ENCODE data around the gene MCUR1. TPM values are rescaled to one million over a fixed set of nuclear protein-coding genes. Genes with fewer than 3 reads are reported as not detected.

Gene MCUR1
- polyA plus RNA-seq, 2 of the 4 experiments (the other 2 are of a cell fraction): 11.6 to 15.6 TPM

DNA sequence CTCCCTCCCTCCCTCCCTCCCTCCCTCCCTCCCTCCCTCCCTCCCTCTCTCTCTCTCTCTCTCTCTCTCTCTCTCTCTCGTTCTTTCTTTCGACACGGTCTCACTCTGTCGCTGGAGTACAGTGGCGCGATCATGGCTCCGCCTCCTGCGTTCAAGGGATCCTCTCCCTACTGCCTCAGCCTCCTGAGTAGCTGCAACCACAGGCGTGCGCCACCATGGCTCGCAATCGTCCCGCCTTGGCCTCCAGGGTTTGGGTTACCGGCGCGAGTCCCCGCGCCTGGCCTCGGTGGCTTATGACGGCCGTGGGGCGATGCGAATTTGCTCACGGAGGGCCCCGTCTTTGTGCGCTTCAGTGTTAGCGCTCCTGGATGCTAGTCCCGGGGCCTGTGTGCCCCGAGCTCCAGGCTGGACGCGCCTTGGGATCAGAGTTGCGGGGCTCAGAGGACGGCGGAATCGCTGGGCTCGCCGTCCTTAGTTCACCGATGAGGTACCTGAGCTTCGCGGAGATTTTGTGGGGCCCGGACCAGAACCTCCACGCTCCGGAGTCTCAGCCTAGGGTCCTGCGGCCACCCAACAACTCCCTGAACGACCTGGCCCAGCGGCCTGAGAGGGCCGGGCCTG, 45.2 kb downstream of the MCUR1 start:
- DNase-seq (ENCODE audit: low read depth in 1 of 2, low spot score in 1 of 2): no peak
- Histone ChIP-seq H3K9me3 (peaks cover 1% of the 10 kb centered on the region; the same call in 1 of the 3 replicates), H3K4me3 (no peak overlapping the region), H3K27ac (no peak overlapping the region), H3K4me1 (no peaks in the 10 kb centered on the region), H3K4me2 (no peak overlapping the region)
- ChIA-PET POLR2A (no interaction called here), CTCF (no interaction called here)
- TF ChIP-seq KDM5A (IDR thresholded peaks at IDR 0.05) (no peak), FOXS1 (CRISPR knock-in tag; IDR thresholded peaks at IDR 0.05) (no peak), RCOR1 (IDR thresholded peaks at IDR 0.05; ENCODE audit: low read depth, low read length) (no peak), TP53 (CRISPR knock-in tag; IDR thresholded peaks at IDR 0.05) (no peak), HEYL (CRISPR knock-in tag; IDR thresholded peaks at IDR 0.05) (no peak)
- TF ChIP-seq, protein P1, sequence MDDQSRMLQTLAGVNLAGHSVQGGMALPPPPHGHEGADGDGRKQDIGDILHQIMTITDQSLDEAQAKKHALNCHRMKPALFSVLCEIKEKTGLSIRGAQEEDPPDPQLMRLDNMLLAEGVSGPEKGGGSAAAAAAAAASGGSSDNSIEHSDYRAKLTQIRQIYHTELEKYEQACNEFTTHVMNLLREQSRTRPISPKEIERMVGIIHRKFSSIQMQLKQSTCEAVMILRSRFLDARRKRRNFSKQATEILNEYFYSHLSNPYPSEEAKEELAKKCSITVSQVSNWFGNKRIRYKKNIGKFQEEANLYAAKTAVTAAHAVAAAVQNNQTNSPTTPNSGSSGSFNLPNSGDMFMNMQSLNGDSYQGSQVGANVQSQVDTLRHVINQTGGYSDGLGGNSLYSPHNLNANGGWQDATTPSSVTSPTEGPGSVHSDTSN (IDR thresholded peaks at IDR 0.05): no peak
- no peak for ATAC-seq
- WGBS (ENCODE audit: missing lambda C conversion rate): 94% methylated on average over 28 of the region's 47 CpGs
- no peak for FAIRE-seq

DNA sequence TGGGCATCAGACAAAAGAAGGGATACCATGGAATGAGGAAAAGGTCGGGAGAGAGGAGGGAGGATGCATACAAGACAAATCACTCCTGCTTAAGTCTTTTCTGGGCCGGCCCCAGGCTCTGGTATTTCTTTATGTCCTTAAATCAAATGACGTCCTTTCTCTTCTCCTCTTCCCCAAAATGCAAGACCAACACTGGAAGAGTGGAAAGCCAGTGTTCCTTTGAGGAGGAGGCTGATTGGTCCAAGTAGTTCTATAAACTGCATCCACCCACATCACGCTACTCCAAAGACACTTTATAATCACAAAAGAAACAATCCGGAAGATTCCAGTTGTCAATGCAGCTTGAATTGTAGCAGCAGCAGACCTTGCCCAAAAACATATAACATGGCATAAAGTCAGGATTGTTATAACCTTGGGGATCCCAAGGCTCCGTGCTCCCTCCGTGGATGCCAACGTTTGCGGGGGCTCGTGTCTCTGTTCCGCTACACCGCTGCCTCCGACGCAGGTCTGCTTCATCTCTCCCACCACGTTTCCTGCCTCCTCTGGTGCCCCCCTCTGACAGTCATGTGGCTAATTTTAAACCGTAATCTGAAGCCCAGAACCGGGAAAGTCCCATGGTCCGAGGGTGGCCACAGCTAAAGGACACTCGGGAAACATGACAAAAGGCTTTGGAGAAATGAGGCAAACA, 47.1 kb downstream of the MCUR1 start:
- Histone ChIP-seq H3K9me3 (peaks cover 5% of the 10 kb centered on the region; the same call in 1 of the 3 replicates), H3K4me1 (no peaks in the 10 kb centered on the region), H3K4me3 (no peak overlapping the region), H3K27ac (no peak overlapping the region), H3K4me2 (no peak overlapping the region)
- ChIA-PET CTCF (interaction anchor here (0.6 kb wide), 1 partner anchor 11 kb away, joined by 3 read pairs; no protein-coding TSS in a partner anchor), POLR2A (no interaction called here)
- ATAC-seq (no peak), DNase-seq (ENCODE audit: low read depth in 1 of 2, low spot score in 1 of 2) (no peak), FAIRE-seq (no peak)
- no peak for TF ChIP-seq RFX5 (IDR thresholded peaks at IDR 0.05)
- TF ChIP-seq, protein P2, sequence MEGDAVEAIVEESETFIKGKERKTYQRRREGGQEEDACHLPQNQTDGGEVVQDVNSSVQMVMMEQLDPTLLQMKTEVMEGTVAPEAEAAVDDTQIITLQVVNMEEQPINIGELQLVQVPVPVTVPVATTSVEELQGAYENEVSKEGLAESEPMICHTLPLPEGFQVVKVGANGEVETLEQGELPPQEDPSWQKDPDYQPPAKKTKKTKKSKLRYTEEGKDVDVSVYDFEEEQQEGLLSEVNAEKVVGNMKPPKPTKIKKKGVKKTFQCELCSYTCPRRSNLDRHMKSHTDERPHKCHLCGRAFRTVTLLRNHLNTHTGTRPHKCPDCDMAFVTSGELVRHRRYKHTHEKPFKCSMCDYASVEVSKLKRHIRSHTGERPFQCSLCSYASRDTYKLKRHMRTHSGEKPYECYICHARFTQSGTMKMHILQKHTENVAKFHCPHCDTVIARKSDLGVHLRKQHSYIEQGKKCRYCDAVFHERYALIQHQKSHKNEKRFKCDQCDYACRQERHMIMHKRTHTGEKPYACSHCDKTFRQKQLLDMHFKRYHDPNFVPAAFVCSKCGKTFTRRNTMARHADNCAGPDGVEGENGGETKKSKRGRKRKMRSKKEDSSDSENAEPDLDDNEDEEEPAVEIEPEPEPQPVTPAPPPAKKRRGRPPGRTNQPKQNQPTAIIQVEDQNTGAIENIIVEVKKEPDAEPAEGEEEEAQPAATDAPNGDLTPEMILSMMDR (IDR thresholded peaks at IDR 0.05): no peak
- TF ChIP-seq MYC (IDR thresholded peaks at IDR 0.05; ENCODE audit: borderline replicate concordance, low read length): no peak
- no peak for TF ChIP-seq HEYL (CRISPR knock-in tag; IDR thresholded peaks at IDR 0.05)
- no peak for TF ChIP-seq HOXB13 (CRISPR knock-in tag; IDR thresholded peaks at IDR 0.05; ENCODE audit: low read depth)
- no peak for TF ChIP-seq EP300 (IDR thresholded peaks at IDR 0.05)
- TF ChIP-seq KDM1A (IDR thresholded peaks at IDR 0.05; ENCODE audit: low read depth): no peak
- no peak for TF ChIP-seq SREBF2 (IDR thresholded peaks at IDR 0.05)
- no peak for TF ChIP-seq POLR2AphosphoS2 (conservative IDR thresholded peaks at IDR 0.05; ENCODE audit: low read length)
- TF ChIP-seq, protein P1 (IDR thresholded peaks at IDR 0.05): no peak
- TF ChIP-seq ESRRA (IDR thresholded peaks at IDR 0.05; ENCODE audit: borderline replicate concordance, low read length): no peak
- 69% methylated on average over 18 of the region's 19 CpGs for WGBS (ENCODE audit: missing lambda C conversion rate)

DNA sequence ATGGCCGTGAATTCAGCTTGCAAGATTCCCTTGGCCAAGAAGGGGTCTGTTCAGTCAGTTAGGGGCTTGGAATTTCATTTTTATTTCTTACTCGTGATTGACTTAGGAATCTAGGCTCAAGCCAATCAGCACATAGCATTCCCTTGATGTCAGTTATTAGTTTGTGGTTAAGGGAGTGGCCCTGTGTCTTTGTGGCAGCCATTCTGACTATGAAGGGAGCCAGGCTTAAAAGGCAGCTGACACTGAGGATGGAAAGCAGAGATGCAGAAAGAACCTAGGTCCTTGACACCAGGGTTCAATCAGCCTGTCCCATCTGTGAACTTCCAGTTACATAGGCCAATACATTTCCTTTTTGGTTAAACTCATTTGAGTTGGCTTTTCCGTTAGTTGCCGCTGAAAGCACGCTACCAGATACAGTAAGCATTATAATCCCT, 48.1 kb downstream of the MCUR1 start:
- H3K27ac ChIP-seq: no peak overlapping the region
- peak; percentile 61 to 62; a peak in 4 of 6 replicates for ATAC-seq

More for the DNA sequence above, 48.1 kb downstream of the MCUR1 start:
- CTCF ChIA-PET: no interaction called here
- FAIRE-seq: no peak
- H3K4me1 ChIP-seq: no peaks in the 10 kb centered on the region
- H3K4me2 ChIP-seq: no peak overlapping the region
- no peak for DNase-seq (ENCODE audit: low read depth in 1 of 2, low spot score in 1 of 2)
- TF ChIP-seq FOXS1 (CRISPR knock-in tag; IDR thresholded peaks at IDR 0.05) (no peak), TP53 (CRISPR knock-in tag; IDR thresholded peaks at IDR 0.05) (no peak), SREBF2 (IDR thresholded peaks at IDR 0.05) (no peak), MAZ (IDR thresholded peaks at IDR 0.05; ENCODE audit: borderline replicate concordance, low read depth, low read length) (no peak), HOXB13 (CRISPR knock-in tag; IDR thresholded peaks at IDR 0.05; ENCODE audit: low read depth) (no peak), KDM1A (IDR thresholded peaks at IDR 0.05; ENCODE audit: low read depth) (no peak), MYC (IDR thresholded peaks at IDR 0.05; ENCODE audit: borderline replicate concordance, low read length) (no peak), RNF2 (IDR thresholded peaks at IDR 0.05; ENCODE audit: borderline replicate concordance, low read depth) (no peak), ZC3H11A (IDR thresholded peaks at IDR 0.05) (no peak), CHD4 (IDR thresholded peaks at IDR 0.05; ENCODE audit: borderline replicate concordance) (no peak), POLR2AphosphoS2 (conservative IDR thresholded peaks at IDR 0.05; ENCODE audit: low read length) (no peak), BCL3 (IDR thresholded peaks at IDR 0.05) (no peak)
- TF ChIP-seq, protein P3, sequence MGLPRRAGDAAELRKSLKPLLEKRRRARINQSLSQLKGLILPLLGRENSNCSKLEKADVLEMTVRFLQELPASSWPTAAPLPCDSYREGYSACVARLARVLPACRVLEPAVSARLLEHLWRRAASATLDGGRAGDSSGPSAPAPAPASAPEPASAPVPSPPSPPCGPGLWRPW (IDR thresholded peaks at IDR 0.05): no peak
- TF ChIP-seq, protein P4, sequence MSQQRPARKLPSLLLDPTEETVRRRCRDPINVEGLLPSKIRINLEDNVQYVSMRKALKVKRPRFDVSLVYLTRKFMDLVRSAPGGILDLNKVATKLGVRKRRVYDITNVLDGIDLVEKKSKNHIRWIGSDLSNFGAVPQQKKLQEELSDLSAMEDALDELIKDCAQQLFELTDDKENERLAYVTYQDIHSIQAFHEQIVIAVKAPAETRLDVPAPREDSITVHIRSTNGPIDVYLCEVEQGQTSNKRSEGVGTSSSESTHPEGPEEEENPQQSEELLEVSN (IDR thresholded peaks at IDR 0.05; ENCODE audit: borderline replicate concordance, low read depth): no peak
- TF ChIP-seq, protein P5, sequence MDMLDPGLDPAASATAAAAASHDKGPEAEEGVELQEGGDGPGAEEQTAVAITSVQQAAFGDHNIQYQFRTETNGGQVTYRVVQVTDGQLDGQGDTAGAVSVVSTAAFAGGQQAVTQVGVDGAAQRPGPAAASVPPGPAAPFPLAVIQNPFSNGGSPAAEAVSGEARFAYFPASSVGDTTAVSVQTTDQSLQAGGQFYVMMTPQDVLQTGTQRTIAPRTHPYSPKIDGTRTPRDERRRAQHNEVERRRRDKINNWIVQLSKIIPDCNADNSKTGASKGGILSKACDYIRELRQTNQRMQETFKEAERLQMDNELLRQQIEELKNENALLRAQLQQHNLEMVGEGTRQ (IDR thresholded peaks at IDR 0.05): no peak
- 75% methylated on average over 5 of the region's 5 CpGs for WGBS (ENCODE audit: missing lambda C conversion rate)
- H3K9me3 ChIP-seq: peaks cover 5% of the 10 kb centered on the region; the same call in 1 of the 3 replicates
- POLR2A ChIA-PET: no interaction called here
- H3K4me3 ChIP-seq: no peak overlapping the region

Data from A549 (cell line).